Measurements from ENCODE around the gene RAD51AP2.

Gene RAD51AP2

GRCh38 chr2:17461087-17461475 is 57.2 kb downstream of the RAD51AP2 start:
- H3K27me3 ChIP-seq (ENCODE audit: insufficient read depth, poor library complexity, severe bottlenecking), result no peaks in the 10 kb centered on the region
- H3K4me3 ChIP-seq (replicated peaks; ENCODE audit: insufficient read depth, low read length), result no peak overlapping the region
- no peak for DNase-seq (ENCODE audit: low read depth in 1 of 2, low spot score in 1 of 2)
- TF ChIP-seq POLR2AphosphoS5 (IDR thresholded peaks at IDR 0.05; ENCODE audit: low read depth) (no peak), SPI1 (IDR thresholded peaks at IDR 0.05; ENCODE audit: borderline replicate concordance, low read depth) (no peak), REST (IDR thresholded peaks at IDR 0.05; ENCODE audit: insufficient replicate concordance, low read depth) (no peak), CTCF (IDR thresholded peaks at IDR 0.05; ENCODE audit: insufficient read depth, low read length) (no peak), GABPA (IDR thresholded peaks at IDR 0.05; ENCODE audit: low read depth) (no peak)
- no peak overlapping the region for H3K27ac ChIP-seq (replicated peaks)

Measured in HL-60 (cell line).